Psoas muscle (tissue), 8 donors: ENCODE data around the gene RRP1B. TPM values are rescaled to one million over a fixed set of nuclear protein-coding genes. Genes with fewer than 3 reads are reported as not detected.

ENCODE experiments used
- ATAC-seq, 4 donors: fragments of 200-7000 bp; cut with Tn5 transposase; one replicate each; pipeline ENCODE4 v1.9.1; 2020; ENCODE audit warnings: moderate library complexity in 3 of 4, mild to moderate bottlenecking in 2 of 4
- DNase-seq, 2 donors: peaks; one replicate each; pipeline ENCODE4 v3.0.0-alpha.2; 2020
- H3K27ac ChIP-seq: fragments of 200-600 bp; one replicate; pipeline ENCODE4 v1.8.0; 2022
- H3K27me3 ChIP-seq, 3 donors: fragments of 200-600 bp in 1 of 3; one replicate each; pipeline versions ENCODE4 v1.6.1 to v1.8.0; 2013 to 2022; ENCODE audit warnings: low read length in 2 of 3, mild to moderate bottlenecking in 2 of 3, moderate library complexity in 1 of 3; ENCODE audit not compliant: insufficient read depth in 3 of 3
- H3K36me3 ChIP-seq, 2 donors: fragments of 200-600 bp in 1 of 2; one replicate each; pipeline versions ENCODE4 v1.6.1 to v1.8.0; 2013 to 2022; ENCODE audit warnings: low read depth in 1 of 2, mild to moderate bottlenecking in 1 of 2, moderate library complexity in 1 of 2; ENCODE audit not compliant: insufficient read depth in 1 of 2
- H3K4me1 ChIP-seq: fragments of 200-600 bp; one replicate; pipeline ENCODE4 v1.8.0; 2022
- H3K4me3 ChIP-seq: fragments of 200-600 bp; one replicate; pipeline ENCODE4 v1.8.0; 2022; ENCODE audit warnings: mild to moderate bottlenecking
- H3K9me3 ChIP-seq: fragments of 200-600 bp; one replicate; pipeline ENCODE4 v1.8.0; 2022
- WGBS, 3 donors: extraction: QIAGEN DNeasy Blood & Tissue Kit; methylation state at CpG; one replicate each; pipeline versions ENCODE4 v1.1.6 to v1.1.7; 2013; 5-methylcytosine and 5-hydroxymethylcytosine counted together
- intact Hi-C, 2 donors: fragments of 100-400 bp; cut with DNase I; formaldehyde crosslinking; loops; one replicate each; pipeline versions ENCODE4 v1.11.0 to v1.14.2; 2022
- polyA plus RNA-seq, 3 donors: library from polyadenylated mRNA; stranded (reverse); fragments of 200-250 nt; gene quantifications; one replicate each; pipeline ENCODE4 v1.2.3, GENCODE V29; 2013
- total RNA-seq, 4 donors: library from RNA; stranded (reverse); fragmentation: NEBNext Ultra II Directional in 2 of 4; extraction: Animal tissue kit (Norgen Biotek cat#: 25700) in 2 of 4; gene quantifications; one replicate each; pipeline versions ENCODE4 v1.2.1 to v1.2.4, GENCODE V29; 2021 to 2023
- TF ChIP-seq, protein P1 (sequence below): fragments of 200-600 bp; IDR thresholded peaks from one replicate; pipeline ENCODE4 v1.8.0; 2022; ENCODE audit warnings: antibody characterized with exemption
- donor health status: healthy with polysubstance abuse.
- donor health status: DM: no; HTN: no; CAD: no; lungs with moderate emphysema.
- donor health status: Bipolar disorder and iron deficiency.
- donor health status: healthy.
- donor health status: DM: yes; HTN: yes; CAD: no.
- donor health status: DM: no; HTN: no; CAD: no.
- donor health status: DM: no; HTN: no; CAD: no.
- donor health status: DM: yes; HTN: yes; CAD: no.

Gene RRP1B
- total and polyA plus RNA-seq, 7 donors: 6.0 to 21.6 (median 20.2) TPM

DNA sequence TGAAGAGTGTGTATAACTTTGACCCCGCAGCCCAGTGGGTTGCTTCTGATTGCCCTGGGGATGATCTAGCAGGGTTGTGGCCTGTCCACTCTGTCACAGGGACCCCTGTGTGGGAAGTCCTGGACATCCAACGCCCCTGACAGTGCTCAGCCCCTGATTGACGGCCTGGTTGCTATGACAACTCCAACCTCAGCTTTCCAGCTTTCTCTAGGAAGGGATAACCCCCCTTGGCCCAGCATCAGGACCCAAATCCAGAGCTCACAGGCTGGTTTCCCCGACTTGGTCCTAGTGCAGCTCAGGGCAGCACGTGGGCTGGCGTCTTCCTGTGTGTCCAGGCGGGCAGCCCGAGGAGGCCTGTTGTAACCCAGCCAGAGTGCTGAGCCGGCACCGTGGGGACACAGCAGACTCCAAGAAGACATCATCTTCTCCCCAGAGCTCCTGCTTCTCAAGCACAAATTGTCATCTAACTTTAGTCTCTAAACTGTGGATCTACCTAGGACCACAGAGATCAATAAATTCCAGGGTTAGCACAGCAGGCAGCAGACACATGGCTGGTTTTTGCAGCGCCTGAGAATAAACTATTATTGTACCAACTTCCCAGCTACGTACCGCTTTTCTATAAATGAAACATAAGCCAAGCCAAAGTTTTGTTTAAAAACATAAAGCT, 40.7 kb downstream of the RRP1B start:
- no peak for ATAC-seq

DNA sequence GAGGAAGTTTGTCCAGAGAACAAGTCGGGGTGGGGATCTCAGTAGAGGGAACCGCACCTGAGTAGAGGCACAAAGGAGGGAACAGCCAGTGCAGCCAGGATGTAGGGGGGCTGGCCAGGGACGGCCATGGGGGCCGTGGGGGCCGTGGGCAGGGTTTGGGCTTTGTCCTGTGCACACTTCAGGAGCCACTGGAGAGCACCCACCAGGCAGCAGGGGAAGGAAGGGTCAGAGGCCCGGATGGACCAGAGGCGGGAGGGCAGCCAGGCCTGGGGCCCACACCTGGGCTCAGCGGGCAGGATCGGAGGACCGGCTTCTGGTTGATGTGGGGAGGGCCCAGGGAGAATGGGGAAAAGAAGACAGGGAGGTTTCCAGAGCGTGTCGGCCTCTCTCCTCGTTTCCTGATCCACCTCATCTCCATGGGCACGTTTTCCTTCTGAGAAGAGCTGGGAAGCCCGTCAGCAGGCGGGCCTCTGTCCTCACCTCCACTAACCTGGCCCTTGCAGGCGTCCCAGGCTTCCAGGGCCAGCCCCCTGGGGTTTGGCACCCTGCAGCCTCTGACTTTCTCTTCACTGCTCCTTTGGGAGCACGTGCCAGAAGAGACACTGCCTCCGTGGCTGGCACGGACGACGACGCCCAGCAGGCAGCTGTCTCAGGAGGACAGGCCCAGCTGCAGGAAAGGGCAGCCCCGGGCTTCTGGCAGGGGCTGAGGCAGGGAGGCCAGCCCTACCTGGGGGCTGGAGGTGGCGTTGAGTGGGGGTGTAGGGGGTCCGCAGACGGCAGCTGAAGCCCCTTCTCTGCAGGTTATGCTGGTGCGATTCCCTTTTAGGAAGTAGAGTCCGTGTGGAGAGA, 42.8 kb downstream of the RRP1B start:
- TF ChIP-seq, protein P1, sequence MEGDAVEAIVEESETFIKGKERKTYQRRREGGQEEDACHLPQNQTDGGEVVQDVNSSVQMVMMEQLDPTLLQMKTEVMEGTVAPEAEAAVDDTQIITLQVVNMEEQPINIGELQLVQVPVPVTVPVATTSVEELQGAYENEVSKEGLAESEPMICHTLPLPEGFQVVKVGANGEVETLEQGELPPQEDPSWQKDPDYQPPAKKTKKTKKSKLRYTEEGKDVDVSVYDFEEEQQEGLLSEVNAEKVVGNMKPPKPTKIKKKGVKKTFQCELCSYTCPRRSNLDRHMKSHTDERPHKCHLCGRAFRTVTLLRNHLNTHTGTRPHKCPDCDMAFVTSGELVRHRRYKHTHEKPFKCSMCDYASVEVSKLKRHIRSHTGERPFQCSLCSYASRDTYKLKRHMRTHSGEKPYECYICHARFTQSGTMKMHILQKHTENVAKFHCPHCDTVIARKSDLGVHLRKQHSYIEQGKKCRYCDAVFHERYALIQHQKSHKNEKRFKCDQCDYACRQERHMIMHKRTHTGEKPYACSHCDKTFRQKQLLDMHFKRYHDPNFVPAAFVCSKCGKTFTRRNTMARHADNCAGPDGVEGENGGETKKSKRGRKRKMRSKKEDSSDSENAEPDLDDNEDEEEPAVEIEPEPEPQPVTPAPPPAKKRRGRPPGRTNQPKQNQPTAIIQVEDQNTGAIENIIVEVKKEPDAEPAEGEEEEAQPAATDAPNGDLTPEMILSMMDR: no peak
- H3K9me3 ChIP-seq: no peaks in the 10 kb centered on the region
- intact Hi-C loops: no loop called here
- no peak overlapping the region for H3K4me3 ChIP-seq
- H3K36me3 ChIP-seq: no peaks in the 10 kb centered on the region
- H3K27ac ChIP-seq: peak overlapping the region; percentile 43
- peaks cover 6% of the 10 kb centered on the region for H3K4me1 ChIP-seq
- DNase-seq: peak in 1 of 2 donors; percentile 51
- peak; percentile 28 to 64 (median 45) for ATAC-seq
- WGBS, 3 donors: 59 to 68% (median 63%) methylated on average over 29 of the region's 29 CpGs
- no peaks in the 10 kb centered on the region for H3K27me3 ChIP-seq

More for the DNA sequence above, 40.7 kb downstream of the RRP1B start:
- H3K27ac ChIP-seq: no peak overlapping the region
- peaks cover 0 to 5% of the 10 kb centered on the region in 2 donors for H3K36me3 ChIP-seq
- peak in 1 of 2 donors; percentile 38 for DNase-seq
- peaks cover 6% of the 10 kb centered on the region for H3K4me1 ChIP-seq
- intact Hi-C loops: loop anchor here in 1 of 2 donors (5.0 kb wide), 1 partner anchor 38 kb away; no protein-coding TSS in a partner anchor
- no peak overlapping the region for H3K4me3 ChIP-seq
- TF ChIP-seq, protein P1: no peak
- 61 to 72% (median 66%) methylated on average over 13 of the region's 13 CpGs for WGBS, 3 donors
- no peaks in the 10 kb centered on the region for H3K9me3 ChIP-seq
- H3K27me3 ChIP-seq: no peaks in the 10 kb centered on the region

DNA sequence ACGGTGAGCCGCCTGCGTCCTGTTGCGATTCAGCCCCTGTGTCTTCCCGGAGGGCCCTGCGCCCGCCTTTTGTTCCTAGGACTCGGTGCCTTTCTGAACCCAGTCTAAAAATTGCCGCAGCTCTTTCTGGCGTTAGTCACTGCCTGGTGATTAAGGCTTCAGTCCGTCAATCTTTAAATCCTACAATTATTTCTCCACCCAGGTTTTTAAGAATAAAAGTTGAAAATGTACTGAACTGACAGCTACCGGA, 43.4 kb downstream of the RRP1B start:
- Histone ChIP-seq H3K9me3 (no peaks in the 10 kb centered on the region), H3K36me3 (no peaks in the 10 kb centered on the region), H3K27me3 (no peaks in the 10 kb centered on the region), H3K4me1 (peaks cover 6% of the 10 kb centered on the region), H3K4me3 (peak overlapping the region; percentile 11), H3K27ac (peak overlapping the region; percentile 43)
- intact Hi-C loops: no loop called here
- TF ChIP-seq, protein P1: no peak
- ATAC-seq (peak in 3 of 4 donors; percentile 47 to 75 (median 53)), DNase-seq (no peak)
- WGBS, 3 donors: 56 to 65% (median 61%) methylated on average over 12 of the region's 12 CpGs

DNA sequence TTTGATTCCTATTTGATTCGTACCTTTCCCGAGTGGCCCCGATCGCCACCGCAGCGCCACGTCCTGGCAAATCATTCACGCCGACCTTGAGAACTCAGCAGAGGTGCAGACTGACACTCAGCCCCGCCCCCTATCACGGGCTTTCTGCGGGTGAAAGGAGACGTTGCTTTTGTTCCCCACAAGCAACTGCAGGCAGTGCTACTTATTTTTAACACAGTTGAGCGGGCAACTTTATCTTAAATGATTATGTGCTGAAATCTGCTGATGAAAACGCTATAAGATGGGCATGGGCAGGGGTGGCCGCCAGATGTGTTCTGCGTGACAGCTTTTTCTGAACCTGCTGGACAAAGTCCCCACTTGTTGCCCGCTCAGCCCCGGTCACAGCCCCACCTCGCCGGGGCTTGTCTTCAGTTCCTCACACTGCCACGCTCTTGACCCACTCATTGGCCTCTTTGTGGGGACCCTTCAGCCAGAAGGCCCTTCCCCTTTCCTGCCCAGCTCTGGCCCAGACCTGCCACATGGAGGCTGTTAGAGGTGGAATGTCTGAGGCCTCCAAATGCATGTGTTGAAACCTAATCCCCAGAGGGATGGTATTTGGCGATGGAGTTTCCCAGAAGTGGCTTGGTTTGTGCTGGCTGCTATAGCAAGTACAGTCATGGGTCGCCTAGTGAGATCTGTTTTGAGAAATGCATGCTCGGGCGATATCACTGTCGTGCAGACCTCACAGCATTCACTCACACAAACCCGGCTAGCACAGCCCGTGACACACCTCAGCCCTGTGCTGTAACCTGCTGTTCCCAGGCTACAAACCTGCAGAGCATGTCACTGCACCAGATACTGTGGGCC, 43.9 kb downstream of the RRP1B start:
- no peaks in the 10 kb centered on the region for H3K27me3 ChIP-seq
- H3K27ac ChIP-seq: peak overlapping the region; percentile 43
- ATAC-seq (peak; percentile 68 to 80 (median 76)), DNase-seq (peak; percentile 46 to 64)
- TF ChIP-seq, protein P1: no peak
- peaks cover 6% of the 10 kb centered on the region for H3K4me1 ChIP-seq
- no peaks in the 10 kb centered on the region for H3K9me3 ChIP-seq
- no peaks in the 10 kb centered on the region for H3K36me3 ChIP-seq
- peak overlapping the region; percentile 11 for H3K4me3 ChIP-seq
- intact Hi-C loops: no loop called here
- WGBS, 3 donors: 36 to 39% (median 38%) methylated on average over 29 of the region's 29 CpGs
